GM19025 (cell line): Measurements from ENCODE around the gene ANXA2.
"Not testable (repeated sequence)": the region's sequence is repeated elsewhere in the genome, so short reads cannot be mapped to it uniquely, and the experiment has no call there.

Source experiments
- ATAC-seq: cut with Tn5 transposase; IDR thresholded peaks from one replicate; pipeline ENCODE4 v1.9.1; 2021; ENCODE audit warnings: mild to moderate bottlenecking, low read depth, moderate library complexity; ENCODE audit not compliant: unreplicated experiment

The ANXA2 gene

DNA sequence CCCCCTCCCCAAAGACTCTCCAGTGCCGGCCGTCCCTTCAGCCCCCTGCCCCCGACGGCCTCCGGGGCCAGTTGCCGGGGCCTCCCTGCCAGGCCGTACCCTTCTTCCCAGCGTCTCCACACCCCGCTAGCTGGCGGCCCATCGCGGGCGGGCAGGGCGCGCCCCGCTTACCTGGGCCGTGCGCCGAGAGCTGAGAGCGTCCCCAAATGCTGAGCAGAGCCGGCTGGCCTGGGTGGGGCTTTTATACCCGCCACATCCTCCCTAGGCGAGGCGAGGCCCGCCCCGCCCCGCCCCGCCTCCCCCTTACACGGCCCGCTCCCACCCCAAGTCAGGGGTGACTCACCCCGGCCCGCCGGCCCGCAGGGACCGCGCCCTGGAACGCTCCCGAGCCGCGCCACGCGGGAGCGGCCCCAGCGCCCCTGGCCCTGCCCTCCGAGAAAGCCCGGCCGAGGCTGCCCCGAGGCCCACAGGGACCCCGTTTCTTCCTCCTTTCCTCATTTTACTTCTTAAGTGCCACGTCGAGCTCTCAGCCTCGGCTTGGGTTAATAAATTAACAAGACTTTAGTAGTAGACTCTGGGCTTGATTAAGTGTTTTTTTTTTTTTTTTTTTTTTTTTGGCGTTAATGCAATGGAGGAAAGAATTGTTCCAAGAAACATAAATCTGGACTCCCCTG is at the start of gene ANXA2:
Gene ANXA2 (minus strand): TSS at position 215 of the 674 bp plus-strand sequence. CDS start 11,911 bp downstream, outside the sequence.
- ATAC-seq, result peak; percentile 72

DNA sequence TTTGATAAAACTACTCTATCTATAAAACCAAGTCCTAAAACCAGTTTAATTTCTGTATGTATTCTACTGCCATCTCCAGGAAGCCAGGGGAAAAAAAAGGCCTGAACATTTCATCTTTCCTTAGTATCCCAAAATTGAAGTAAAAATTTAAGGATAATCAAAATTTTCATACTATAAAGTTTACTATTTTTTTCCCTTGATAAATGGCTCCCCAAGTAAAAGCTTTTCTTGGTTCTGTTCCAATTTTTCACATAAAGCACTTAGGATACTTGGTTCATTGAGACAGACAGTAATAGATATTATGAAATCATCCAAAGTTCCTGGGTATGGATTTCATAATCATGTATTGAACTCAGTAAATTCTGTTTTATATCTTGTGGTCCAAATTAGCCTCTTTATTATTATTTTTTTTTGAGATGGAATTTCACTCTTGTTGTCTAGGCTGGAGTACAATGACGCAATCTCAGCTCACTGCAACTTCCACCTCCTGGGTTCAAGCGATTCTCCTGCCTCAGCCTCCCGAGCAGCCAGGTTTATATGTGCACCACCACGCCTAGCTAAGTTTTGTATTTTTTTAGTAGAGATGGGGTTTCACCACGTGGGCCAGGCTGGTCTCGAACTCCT is 46.6 kb upstream of the ANXA2 start:
- ATAC-seq, result no peak

DNA sequence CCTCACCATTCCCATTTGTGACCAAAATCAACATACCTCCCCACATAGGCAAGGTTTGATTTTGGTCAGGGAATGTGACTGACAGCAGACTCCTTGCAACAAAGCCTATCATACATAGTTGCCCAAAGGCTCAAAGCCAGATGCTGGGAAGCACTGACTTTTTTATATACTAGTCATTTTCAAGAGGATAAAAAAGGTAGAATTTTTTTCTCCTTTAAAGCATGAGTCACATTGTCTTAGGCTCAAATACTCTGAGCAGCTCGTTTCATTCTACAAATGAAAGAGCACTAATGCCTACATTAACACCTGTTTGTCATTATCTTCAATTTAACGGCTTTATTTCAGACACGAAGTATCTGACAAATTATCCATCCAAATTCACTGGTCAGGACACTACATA is 45.0 kb upstream of the ANXA2 start:
- no peak for ATAC-seq

DNA sequence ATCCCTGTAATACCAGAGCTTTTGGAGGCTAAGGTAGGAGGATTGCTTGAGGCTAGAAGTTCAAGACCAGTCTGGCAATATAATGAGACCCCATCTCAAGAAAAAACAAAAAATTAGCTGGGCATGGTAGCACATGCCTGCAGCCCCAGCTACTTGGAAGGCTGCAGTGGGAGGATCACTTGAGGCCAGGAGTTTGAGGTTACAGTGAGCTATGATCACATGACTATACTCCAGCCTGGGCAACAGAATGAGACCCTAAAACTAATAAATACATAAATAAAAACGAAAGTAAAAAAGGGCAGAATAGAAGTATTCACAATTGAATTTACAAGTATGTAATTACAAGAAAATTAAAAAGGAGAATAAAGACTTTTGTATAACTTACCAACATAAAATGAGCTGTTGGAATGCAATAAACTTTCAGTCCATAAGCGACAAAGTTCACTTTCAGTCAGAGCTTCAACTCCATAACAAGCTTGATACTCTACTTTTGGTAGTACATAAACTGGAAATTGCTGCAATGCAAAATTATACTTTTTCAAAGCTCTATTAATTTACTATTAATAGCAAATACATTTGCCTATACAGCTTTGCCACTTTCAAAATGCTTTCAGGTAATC is 44.4 kb upstream of the ANXA2 start:
- no peak for ATAC-seq

DNA sequence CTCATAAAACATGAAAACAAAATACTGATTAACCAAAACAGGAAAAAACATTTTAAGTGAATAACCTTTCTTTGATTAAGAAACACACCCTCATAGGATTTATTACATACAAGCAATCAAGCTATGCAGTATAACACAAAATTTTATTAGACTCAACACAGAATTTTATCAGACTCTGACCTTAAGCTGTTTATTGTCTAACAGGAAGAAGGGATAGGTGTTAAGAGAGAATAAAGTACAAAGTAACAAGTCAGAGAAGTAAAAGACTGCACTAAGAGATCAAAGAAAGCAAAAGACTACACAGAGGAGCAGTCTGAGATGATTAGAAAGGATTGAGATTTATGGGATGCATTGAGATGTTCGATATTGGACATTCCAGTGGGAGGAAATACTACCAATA is 43.5 kb upstream of the ANXA2 start:
- ATAC-seq, result no peak

DNA sequence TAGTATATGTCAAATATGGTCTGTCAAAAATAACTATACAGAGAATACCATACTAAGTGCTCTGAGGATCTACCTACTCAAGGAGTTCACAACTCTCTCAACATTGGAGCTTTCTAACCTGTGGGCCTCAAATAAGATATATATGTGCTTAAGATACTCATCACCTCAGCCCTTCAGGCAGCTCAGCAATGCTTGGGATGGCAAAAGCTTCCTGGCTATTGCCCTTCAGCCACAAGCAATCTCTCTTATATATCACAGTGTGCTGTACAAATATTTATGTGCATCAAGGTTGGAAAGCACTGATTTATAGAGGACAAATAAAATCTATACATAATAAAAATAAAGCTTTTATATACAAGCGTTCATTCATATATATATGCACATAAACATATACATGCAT is 40.9 kb upstream of the ANXA2 start:
- no peak for ATAC-seq

DNA sequence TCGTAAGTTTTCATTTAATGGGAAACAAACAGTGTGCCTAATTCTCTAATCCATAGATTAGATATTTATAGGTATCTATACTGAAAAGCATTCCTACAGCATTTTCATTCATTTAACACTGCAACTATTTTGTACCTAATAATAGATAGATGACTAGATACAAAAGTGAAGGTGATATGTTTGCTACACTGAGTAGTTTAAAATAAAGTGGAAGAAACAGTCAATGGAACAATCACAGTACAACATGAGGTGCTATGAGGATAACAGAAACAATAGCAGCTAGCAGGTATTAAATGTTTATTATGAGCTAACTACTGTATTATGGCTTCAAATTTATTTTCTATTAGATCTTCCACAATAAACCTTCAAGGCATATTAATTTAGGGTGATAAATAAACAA is 31.1 kb upstream of the ANXA2 start:
- ATAC-seq, result no peak

DNA sequence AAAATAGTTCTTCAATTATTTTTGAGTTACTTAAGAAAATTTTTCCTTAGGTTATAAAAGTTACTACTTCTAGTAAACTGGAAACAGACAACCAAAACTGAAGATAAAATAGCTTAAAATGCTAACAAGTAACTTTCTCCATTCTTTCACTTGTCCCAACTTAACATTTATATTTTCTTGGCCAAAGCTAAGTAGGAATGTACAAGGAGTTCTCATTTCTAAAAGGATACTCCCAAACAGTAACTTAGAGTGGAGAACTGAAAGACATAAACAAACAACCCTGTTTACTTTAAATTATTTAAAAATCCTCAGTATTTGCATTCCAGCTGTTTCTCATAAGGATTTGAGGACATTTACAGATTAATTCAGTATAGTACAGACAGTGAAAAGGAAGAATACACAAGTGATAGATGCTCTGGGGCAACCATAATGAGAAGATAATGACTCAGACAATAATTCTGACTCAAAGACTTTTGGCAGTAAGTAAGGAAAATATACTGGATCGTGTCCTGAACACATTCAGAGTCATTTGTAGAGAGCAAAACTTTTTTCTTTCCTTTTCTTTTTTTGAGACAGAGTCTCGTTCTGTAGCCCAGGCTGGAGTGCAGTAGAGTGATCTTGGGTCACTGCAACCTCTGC is 29.2 kb upstream of the ANXA2 start:
- no peak for ATAC-seq

DNA sequence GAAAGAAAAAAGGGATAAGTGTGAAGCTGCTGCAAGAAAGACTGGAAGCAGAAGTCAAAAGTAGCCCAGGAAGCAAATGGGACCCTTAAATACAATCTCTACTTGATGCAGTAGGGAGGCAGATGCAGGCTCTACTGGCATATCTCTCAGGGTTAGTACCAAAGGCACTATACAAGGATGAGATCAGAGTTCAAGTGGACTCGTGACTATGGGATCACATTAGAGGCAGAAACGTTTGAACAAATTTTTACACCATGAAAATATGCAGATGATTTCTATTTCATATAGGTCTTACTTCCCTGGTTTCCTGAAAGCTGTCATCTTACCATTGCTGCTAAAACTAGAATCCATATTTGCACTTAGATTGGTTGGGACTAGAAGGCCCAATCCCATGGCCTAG is 27.7 kb upstream of the ANXA2 start:
- no peak for ATAC-seq

DNA sequence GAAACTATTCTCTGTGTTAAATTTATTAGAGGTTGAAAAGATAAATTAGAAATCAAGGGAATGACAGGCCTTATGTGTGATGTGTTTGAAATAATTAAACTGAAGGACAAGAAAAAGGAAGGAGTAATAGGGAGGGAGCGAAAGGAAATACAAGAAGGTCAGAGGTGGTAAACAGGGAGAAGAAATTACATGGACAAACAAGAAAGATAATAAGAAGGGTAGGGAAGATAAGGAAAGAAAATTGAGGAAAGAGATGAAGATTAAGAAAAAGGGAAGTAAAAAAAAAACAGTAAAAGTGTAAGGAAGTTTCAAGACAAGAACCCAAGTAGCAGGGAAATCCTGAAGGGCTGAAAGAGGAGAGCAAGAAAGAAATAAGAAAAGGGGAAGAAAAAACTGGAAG is 26.2 kb upstream of the ANXA2 start:
- ATAC-seq, result no peak

DNA sequence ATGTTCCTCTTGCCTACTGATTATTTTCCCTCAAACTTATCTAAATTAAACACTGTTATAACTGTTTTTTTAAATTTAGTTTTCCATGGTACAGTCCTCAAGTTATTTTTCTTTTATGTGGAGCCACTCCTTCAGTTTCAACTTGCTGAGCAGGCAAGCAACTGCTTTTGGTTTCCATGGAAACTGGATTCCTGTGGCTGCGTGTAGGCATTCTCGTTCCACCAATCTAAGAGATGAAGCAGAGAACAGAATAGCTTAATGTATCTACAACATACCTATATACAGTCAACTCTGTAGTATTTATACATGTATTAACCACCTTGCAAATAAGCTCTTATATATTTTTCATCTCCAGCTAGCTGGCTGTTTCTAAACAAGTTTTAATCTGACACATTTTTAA is 25.8 kb upstream of the ANXA2 start:
- no peak for ATAC-seq

DNA sequence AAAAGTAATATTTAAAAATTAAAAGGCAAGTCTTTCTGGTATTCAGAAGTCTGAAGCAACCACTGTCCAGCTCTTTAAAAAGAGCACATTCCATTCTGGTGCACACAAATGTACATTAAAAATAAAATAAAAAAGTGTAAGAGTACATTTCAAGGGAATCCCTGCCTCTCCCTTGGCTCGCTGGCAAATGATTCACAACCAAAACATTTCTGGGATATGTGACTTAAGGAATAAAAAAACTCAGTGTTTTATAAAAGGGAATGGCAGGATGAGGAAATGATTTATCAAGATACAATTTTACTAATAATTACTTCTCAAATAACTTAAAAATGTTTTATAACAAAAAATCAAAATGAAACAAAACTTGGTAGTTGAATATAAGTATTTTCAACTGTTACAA is 23.8 kb upstream of the ANXA2 start:
- ATAC-seq, result no peak

DNA sequence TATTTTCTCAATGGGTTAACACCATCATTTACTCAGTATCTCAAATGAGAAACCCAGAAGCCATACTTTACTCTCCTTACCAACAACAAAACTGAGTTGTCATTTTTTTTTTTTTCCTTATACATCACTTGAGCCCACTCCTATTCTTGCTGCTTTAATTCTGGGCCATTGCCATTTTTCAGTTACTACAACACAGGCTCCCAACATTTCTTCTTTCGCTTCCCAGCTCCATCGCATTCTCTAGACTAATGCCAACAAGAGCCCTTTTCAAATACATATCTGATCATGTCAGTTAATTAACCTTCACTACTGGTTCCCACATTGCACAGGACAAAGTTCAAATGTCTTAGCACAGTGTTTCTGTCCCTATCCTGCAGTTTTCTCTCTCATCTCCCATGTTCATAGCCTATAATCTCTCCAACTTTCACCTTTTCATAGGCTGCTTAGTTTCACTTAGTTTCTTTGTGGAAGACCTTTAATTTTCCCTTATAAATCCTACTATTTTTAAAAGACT is 22.5 kb upstream of the ANXA2 start:
- no peak for ATAC-seq

DNA sequence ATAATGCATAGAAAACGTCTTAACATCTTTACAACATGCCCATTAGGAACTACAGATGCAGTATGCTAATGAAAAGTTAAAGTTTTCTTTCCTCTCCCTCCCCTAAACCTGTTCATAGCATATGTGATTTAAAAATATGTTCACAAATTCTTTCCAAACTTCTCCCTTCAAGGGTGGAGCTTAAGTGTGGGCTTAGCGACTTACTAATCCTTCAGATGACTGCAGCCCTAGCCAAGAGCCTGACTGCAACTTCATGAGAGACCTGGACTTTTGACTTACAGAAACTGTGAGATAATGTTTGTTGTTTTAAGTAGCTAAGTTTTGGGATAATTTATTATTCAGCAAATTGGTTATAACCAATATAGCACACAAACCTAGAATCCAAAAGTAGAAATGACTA is 22.0 kb upstream of the ANXA2 start:
- ATAC-seq, result no peak

DNA sequence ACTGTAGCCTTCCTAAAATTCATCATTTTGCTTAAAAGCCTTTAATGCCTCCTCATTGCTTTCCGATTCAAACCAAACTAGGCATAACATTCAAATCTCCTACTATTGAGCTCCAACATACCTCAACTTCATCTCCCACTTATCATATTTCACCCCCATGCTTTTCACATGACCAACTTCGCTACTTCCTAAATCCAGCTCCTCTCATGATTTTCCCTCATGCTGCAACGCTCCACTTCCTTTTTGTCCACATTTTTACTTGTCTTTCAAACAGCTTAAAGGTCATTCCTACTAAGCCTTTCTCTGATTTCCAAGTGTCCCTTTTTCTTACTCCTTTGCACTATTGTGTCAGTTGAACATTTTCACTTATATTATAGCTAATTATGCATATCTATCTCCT is 20.3 kb upstream of the ANXA2 start:
- ATAC-seq, result no peak

DNA sequence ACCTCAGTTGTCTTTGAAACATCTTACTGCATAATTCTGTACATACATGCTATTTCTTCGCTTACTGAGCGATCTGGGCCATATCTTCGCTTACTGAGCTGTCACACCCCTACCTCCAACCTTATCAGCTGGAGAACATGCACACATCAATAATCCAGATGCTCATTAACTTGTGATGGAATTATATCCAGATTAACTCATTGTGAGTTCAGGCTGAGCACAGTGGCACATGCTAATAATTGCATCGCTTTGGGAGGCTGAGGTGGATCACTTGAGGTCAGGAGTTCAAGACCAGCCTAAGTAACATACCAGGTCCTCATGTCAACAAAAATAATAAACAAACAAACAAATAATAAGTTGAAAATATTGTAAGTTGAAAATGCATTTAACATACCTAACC is 19.3 kb upstream of the ANXA2 start:
- no peak for ATAC-seq

DNA sequence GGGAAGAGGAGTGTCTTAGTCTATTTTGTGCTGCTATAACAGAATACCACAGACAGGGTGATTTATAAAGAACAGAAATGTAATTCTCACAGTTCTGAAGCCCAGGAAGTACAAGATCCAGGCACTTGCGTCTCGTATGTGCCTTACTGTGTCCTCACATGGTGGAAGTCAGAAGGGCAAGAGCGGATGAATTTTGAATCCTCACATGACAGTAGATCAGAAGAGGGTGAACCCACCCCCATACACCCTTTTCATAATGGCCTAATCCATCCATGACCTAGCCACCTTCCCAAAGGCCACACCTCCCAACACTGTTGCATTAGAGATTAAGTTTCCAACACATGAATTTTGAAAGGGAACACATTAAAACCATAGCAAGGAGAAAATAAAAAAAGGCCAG is 18.7 kb upstream of the ANXA2 start:
- no peak for ATAC-seq

DNA sequence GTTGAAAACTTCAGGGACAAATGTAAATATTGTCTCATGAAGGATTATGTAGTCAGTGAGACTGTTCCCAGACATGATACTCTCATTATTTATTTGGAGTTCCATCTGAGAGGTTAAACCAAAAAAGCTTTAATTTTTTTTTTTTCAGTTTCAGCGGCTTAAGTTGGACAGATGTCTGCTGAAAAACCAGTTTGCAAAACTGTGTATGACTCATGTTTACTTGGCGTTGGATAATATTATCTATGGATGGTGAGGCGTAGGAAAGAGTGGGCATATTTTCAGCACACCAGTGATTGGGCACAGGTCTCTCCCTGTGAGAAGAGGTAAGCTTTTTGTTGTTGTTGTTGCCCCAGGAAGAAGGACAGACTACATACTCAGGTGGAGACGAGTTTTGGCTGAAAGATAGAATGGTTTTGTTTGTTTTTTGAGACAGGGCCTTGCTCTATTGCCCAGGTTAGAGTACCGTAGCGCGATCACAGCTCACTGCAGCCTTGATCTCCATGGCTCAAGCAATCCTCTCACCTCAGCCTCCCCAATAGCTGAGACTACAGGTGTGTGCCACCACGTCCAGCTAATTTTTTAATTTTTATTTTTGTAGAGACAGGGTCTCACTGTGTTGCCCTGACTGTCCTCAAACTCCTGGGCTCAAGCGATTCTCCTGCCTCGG is 16.4 kb upstream of the ANXA2 start:
- ATAC-seq, result no peak

DNA sequence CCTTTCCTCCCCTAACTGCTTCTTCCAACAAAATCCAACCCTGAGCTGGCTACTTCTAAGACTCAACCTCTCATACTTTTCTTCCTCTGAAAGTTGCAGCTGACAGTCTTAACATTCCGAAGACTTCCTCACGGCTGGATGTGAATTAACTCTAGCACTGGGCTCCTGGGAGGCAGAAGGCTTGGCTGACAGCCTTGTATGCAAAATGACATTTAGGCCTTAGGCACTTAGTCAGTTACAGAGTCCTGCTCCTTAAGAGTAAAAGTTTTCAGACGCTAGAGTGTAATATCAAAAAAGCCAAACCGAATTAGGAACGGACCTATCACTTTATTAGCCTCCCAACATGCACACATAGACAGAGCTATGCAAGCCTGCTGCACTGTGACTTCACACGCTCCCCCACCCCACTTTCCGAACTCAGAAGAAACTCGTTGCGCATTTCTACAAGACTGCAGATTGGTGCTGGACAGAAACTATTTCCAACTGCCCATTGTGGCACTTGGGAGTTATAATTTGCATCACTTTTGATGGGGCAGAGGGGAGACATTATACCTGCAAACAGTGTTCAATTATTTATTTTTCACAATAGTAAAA is 15.5 kb upstream of the ANXA2 start:
- ATAC-seq, result no peak

DNA sequence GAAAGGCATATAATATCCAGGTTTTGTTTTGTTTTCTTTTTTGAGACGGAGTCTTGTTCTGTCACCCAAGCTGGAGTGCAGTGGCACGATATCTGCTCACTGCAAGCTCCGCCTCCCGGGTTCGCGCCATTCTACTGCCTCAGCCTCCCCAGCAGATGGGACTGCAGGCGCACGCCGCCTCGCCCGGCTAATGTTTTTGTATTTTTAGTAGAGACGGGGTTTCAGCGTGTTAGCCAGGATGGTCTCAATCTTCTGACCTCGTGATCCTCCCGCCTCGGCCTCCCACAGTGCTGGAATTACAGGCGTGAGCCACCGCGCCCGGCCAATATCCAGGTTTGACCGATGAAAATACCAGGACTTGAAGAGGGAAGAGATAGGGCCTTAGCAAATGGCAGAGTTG is 15.0 kb upstream of the ANXA2 start:
- ATAC-seq, result not testable (repeated sequence)
